ENCODE measurements around the gene YOD1. TPM values are rescaled to one million over a fixed set of nuclear protein-coding genes. Genes with fewer than 3 reads are reported as not detected.

Gene YOD1
- polyA plus RNA-seq, 6 donors from 2014 or later = 1.3 to 3.5 (median 1.8) TPM

DNA sequence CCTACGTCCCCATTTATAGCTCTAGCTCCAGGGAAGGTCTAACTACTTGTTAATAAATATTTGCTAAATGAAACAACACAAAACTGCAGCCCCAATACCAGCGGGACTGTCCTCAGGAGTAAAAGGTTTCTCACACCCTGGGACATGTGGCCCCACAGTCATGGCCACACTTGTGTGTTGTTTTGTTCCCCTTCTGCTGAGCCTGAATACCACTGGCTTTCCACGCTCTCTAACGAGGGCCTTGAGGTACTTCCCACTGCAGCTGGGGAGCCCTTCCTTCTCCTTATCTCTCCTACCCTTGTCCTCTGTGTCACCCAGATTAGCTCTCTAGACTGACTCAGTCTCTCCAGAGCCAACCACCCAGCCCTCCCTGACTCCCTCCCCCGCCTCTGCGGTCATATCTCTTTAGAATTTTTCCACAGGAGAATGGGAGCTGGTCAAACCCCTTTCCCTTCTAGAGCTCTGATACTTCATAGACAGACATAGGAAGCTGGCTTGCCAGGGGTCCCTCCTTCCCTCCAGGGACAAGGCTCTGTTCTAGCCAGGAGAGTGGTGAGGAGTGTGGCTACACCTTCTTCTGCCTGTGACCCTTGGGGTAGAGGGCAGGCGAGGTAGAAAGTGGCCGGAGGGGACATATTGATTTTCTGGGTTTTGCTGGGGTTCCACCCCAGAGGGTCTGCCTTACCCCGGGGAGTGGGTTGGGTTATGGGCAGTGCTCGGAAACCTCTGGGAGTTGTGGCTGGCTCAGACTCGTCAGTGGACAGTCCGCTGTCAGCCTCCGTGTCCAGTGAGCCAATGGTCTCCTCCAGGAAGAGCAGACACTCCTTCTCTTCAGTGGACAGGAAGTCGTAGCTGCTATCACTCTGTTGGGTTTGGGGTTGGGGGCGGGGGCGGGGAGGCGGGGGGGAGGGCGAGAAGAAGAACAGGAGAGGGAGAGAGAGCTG lies 26.5 kb downstream of the YOD1 start:
- H3K9me3 Mint-ChIP-seq = no peaks in the 10 kb centered on the region
- H3K27ac Mint-ChIP-seq = peak overlapping the region in 1 of 6 donors; percentile 43
- ATAC-seq (ENCODE audit: low read depth in 2 of 2) (no peak), DNase-seq (no peak)
- H3K4me1 Mint-ChIP-seq = no peaks in the 10 kb centered on the region
- H3K4me3 Mint-ChIP-seq = no peak overlapping the region
- H3K36me3 Mint-ChIP-seq = no peaks in the 10 kb centered on the region
- H3K27me3 Mint-ChIP-seq = peaks cover 30 to 52% (median 51%) of the 10 kb centered on the region in 3 donors

DNA sequence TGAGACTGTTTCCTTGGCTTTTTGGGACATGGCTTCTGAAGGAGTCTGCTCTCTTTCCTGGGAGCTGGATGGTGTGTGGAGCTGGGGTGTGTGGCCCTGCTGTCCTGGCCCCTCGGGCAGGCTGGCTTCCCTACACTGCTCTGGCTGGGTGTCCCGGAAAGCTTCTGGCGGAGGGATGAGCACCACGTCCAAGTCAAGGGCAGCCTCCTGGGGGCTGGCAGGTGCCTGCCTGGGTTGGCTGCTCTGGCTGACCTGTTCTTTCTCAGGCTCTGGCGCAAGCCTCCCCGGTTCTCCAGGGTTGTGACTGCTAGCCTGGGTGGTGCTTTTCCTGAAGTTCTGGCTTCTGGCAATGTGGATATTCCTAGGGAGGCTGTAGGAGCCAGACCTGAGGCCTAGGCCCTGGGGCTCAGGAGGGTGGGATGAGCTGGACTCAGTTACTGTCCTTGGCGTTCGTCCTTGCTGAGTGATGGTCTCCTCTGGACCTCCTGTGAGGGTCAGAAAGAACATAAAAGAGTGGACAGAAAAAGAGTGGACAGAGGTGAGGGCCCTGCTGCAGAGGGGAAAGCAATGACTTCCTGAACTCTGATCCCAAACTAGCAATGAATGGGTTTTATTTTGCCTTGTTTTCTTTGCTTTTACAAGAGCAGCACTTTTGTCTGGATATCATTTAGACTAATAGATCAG lies 27.9 kb downstream of the YOD1 start:
- ATAC-seq (ENCODE audit: low read depth in 2 of 2) (no peak), DNase-seq (no peak)
- H3K9me3 Mint-ChIP-seq = no peaks in the 10 kb centered on the region
- peaks cover 32 to 45% (median 43%) of the 10 kb centered on the region in 3 donors for H3K27me3 Mint-ChIP-seq
- H3K4me1 Mint-ChIP-seq = no peaks in the 10 kb centered on the region
- H3K27ac Mint-ChIP-seq = no peak overlapping the region
- peak overlapping the region in 1 of 8 donors; percentile 57 for H3K4me3 Mint-ChIP-seq
- H3K36me3 Mint-ChIP-seq = no peaks in the 10 kb centered on the region

DNA sequence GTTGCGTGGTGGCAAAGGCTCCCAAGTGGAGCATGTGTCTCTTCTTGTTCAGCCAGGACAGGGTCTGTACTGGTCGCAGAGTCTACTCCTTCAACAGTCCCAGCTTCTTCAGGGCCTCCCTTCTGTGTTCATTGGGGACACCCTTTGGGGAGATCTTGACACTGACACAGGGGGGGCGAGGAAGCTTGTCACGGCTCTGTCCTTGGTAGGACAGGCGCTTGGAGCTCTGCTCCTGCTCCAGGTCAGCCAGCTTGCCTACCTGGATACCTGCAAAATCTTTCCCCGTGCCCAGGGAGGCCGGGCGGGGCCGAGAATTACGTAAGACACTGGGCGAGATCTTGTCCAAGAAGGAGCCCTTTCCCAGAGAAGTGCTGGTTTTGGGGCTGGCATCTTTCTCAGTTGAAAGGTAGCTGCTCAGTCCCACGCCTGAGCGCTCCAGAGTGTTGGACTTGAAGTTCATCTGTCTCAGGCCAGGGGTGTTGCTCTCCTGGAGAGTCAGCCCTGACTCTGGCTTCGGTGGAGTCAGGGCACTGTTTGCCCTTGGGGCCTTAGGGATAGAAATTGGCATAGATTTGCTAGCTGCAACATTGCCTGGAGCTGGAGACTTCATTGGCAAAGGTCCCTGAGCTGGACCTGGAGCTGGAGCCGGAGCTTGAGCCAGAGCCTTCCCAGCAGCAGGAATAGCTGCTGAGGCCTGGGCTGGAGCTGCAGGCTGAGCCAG lies 29.0 kb downstream of the YOD1 start:
- H3K27ac Mint-ChIP-seq = no peak overlapping the region
- H3K36me3 Mint-ChIP-seq = no peaks in the 10 kb centered on the region
- DNase-seq (no peak), ATAC-seq (ENCODE audit: low read depth in 2 of 2) (no peak)
- no peaks in the 10 kb centered on the region for H3K4me1 Mint-ChIP-seq
- H3K4me3 Mint-ChIP-seq = no peak overlapping the region
- H3K27me3 Mint-ChIP-seq = peaks cover 30 to 39% (median 34%) of the 10 kb centered on the region in 3 donors
- H3K9me3 Mint-ChIP-seq = no peaks in the 10 kb centered on the region

- Mint-ChIP-seq H3K27ac (no peak overlapping the region), H3K36me3 (no peaks in the 10 kb centered on the region), H3K27me3 (peaks cover 27 to 37% (median 30%) of the 10 kb centered on the region in 3 donors), H3K9me3 (no peaks in the 10 kb centered on the region), H3K4me1 (no peaks in the 10 kb centered on the region), H3K4me3 (no peak overlapping the region)
- ATAC-seq (ENCODE audit: low read depth in 2 of 2) (no peak), DNase-seq (no peak)
These were observed 29.7 kb downstream of the YOD1 start for GRCh38 chr1:207021139-207021861.

- H3K9me3 Mint-ChIP-seq = no peaks in the 10 kb centered on the region
- no peaks in the 10 kb centered on the region for H3K36me3 Mint-ChIP-seq
- no peak for DNase-seq
- H3K4me3 Mint-ChIP-seq = no peak overlapping the region
- H3K27ac Mint-ChIP-seq = no peak overlapping the region
- no peaks in the 10 kb centered on the region for H3K4me1 Mint-ChIP-seq
- peaks cover 27 to 42% (median 31%) of the 10 kb centered on the region in 3 donors for H3K27me3 Mint-ChIP-seq
- no peak for ATAC-seq (ENCODE audit: low read depth in 2 of 2)
These were observed 30.3 kb downstream of the YOD1 start for GRCh38 chr1:207020709-207021107.

DNA sequence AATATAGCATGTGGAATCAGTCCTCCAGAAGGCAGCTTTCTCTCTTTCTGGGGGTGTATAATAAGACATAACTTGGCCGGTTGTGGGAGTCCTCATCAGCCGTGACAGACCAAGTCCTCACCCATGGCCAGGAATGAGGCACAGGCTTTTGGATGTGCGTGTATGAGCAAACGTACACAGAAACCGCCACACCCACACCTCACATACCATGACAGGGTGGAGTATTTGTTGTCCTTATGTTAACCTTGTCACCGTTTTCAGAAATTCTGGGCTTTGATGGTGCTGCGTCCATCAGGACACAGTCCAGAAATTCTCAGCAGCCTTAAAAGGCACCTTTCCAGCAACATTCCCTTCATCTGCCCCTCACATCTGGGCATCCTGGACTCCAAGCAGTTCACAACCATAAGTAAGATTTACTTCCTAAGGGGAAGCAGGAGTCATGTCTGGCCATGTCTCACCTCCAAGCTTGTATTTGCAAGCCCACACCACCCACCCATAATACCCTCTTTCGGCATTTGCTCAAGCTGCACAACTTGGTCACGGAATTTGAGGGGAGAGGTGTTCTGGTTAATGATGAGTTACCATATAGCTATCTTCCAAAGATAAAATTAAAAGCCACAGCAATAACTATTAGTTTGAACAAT lies 30.8 kb downstream of the YOD1 start:
- peaks cover 23 to 40% (median 37%) of the 10 kb centered on the region in 3 donors for H3K27me3 Mint-ChIP-seq
- H3K36me3 Mint-ChIP-seq = no peaks in the 10 kb centered on the region
- ATAC-seq (ENCODE audit: low read depth in 2 of 2) (no peak), DNase-seq (no peak)
- no peaks in the 10 kb centered on the region for H3K4me1 Mint-ChIP-seq
- H3K27ac Mint-ChIP-seq = no peak overlapping the region
- H3K4me3 Mint-ChIP-seq = no peak overlapping the region
- H3K9me3 Mint-ChIP-seq = no peaks in the 10 kb centered on the region

GRCh38 chr1:207019661-207020060 lies 31.3 kb downstream of the YOD1 start:
- ATAC-seq (ENCODE audit: low read depth in 2 of 2) (no peak), DNase-seq (no peak)
- no peaks in the 10 kb centered on the region for H3K9me3 Mint-ChIP-seq
- H3K36me3 Mint-ChIP-seq = no peaks in the 10 kb centered on the region
- no peak overlapping the region for H3K27ac Mint-ChIP-seq
- no peak overlapping the region for H3K4me3 Mint-ChIP-seq
- H3K4me1 Mint-ChIP-seq = no peaks in the 10 kb centered on the region
- peaks cover 28 to 42% (median 39%) of the 10 kb centered on the region in 3 donors for H3K27me3 Mint-ChIP-seq

DNA sequence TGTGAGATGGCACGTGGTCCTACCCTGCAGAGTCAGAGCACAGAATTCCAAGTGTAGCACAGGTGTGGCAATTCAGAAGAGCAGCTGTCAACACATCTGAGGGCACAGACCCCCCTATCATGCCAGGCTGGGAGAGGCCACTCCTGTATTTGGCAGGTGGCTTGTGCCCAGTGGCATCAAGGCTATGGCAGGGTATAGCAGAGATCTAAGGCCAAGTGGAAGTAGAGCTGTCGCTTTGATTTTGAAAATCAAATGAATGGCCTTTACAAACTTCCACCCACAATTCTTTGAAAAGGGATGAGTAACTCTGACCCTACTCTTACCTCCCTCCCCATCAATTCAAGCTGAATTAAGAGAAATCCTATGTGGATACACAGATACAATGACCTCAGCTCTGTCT lies 31.8 kb downstream of the YOD1 start:
- no peaks in the 10 kb centered on the region for H3K36me3 Mint-ChIP-seq
- H3K4me1 Mint-ChIP-seq = no peaks in the 10 kb centered on the region
- no peak for ATAC-seq (ENCODE audit: low read depth in 2 of 2)
- no peaks in the 10 kb centered on the region for H3K9me3 Mint-ChIP-seq
- no peak for DNase-seq
- H3K27ac Mint-ChIP-seq = peak overlapping the region in 1 of 6 donors; percentile 74
- H3K27me3 Mint-ChIP-seq = peaks cover 31 to 40% (median 39%) of the 10 kb centered on the region in 3 donors
- no peak overlapping the region for H3K4me3 Mint-ChIP-seq

- Mint-ChIP-seq H3K36me3 (no peaks in the 10 kb centered on the region), H3K9me3 (no peaks in the 10 kb centered on the region), H3K4me1 (no peaks in the 10 kb centered on the region), H3K27me3 (peaks cover 32 to 40% (median 38%) of the 10 kb centered on the region in 3 donors), H3K4me3 (no peak overlapping the region), H3K27ac (peak overlapping the region in 1 of 6 donors; percentile 74)
- DNase-seq (no peak), ATAC-seq (ENCODE audit: low read depth in 2 of 2) (no peak)
These were observed 32.3 kb downstream of the YOD1 start for GRCh38 chr1:207018707-207019106.

GRCh38 chr1:207017615-207018559 lies 33.1 kb downstream of the YOD1 start:
- Mint-ChIP-seq H3K27ac (no peak overlapping the region), H3K36me3 (no peaks in the 10 kb centered on the region), H3K9me3 (no peaks in the 10 kb centered on the region), H3K4me3 (no peak overlapping the region), H3K4me1 (no peaks in the 10 kb centered on the region), H3K27me3 (peaks cover 36 to 48% (median 43%) of the 10 kb centered on the region in 3 donors)
- no peak for DNase-seq
- ATAC-seq (ENCODE audit: low read depth in 2 of 2) = no peak

GRCh38 chr1:207015791-207016190 lies 35.2 kb downstream of the YOD1 start:
- DNase-seq = no peak
- H3K4me3 Mint-ChIP-seq = no peak overlapping the region
- peaks cover 43 to 51% (median 50%) of the 10 kb centered on the region in 3 donors for H3K27me3 Mint-ChIP-seq
- no peaks in the 10 kb centered on the region for H3K9me3 Mint-ChIP-seq
- H3K4me1 Mint-ChIP-seq = no peaks in the 10 kb centered on the region
- ATAC-seq (ENCODE audit: low read depth in 2 of 2) = no peak
- no peak overlapping the region for H3K27ac Mint-ChIP-seq
- H3K36me3 Mint-ChIP-seq = no peaks in the 10 kb centered on the region

DNA sequence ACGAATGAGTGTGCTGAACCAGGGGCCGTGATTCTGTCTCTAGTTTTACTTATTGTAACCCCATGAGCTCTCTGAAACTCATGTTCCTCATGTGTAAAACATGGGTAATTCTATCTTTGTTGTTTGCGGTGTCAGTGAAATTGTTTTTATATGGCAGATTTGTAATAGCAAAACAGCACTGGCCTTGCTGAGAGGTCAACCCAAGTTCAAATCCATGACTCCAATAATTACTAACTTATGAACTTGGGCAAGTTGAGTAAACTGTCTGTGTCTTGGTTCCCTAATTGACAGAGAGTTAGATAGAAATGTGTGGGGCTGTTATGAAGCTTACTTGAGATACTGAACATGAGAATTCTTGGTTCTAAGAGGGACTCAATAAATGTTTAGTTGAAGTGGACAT lies 36.3 kb downstream of the YOD1 start:
- H3K27me3 Mint-ChIP-seq = peaks cover 42 to 50% (median 48%) of the 10 kb centered on the region in 3 donors
- H3K27ac Mint-ChIP-seq = no peak overlapping the region

More for the DNA sequence above, 36.3 kb downstream of the YOD1 start:
- Mint-ChIP-seq H3K36me3 (no peaks in the 10 kb centered on the region), H3K4me1 (no peaks in the 10 kb centered on the region), H3K4me3 (no peak overlapping the region), H3K9me3 (no peaks in the 10 kb centered on the region)
- no peak for ATAC-seq (ENCODE audit: low read depth in 2 of 2)
- no peak for DNase-seq

All from naive B cell (primary cell).